K562 (cell line): ENCODE measurements around the gene SMIM41. TPM values are rescaled to one million over a fixed set of nuclear protein-coding genes. Genes with fewer than 3 reads are reported as not detected.

Source experiments
- CHD2 ChIP-seq: IDR thresholded peaks from 2 replicates; pipeline ENCODE4 v1.6.1; 2011; ENCODE audit warnings: low read depth, low read length
- GATA2 ChIP-seq: sonication (generic); formaldehyde crosslinking; IDR thresholded peaks from 2 replicates; pipeline ENCODE4 v1.4.0; 2020; ENCODE audit warnings: mild to moderate bottlenecking, missing genetic modification reagents
- REST ChIP-seq, 2 experiments: fragments of 450-650 bp; formaldehyde crosslinking in 1 of 2; IDR thresholded peaks; 2 replicates each; pipeline versions ENCODE4 v1.4.0 to v1.6.1; 2014 to 2020; ENCODE audit warnings: mild to moderate bottlenecking in 2 of 2, borderline replicate concordance in 1 of 2, low read depth in 1 of 2
- ZBTB2 ChIP-seq: fragments of 450-650 bp; IDR thresholded peaks from 2 replicates; pipeline ENCODE4 v1.6.1; 2016; ENCODE audit warnings: antibody characterized with exemption
- ZFP91 ChIP-seq: sonication (generic); formaldehyde crosslinking; IDR thresholded peaks from 2 replicates; pipeline ENCODE4 v1.8.0; 2022; ENCODE audit warnings: mild to moderate bottlenecking, missing genetic modification reagents
- polyA plus RNA-seq, 8 experiments: library from polyadenylated mRNA; depleted of rRNA in 4 of 8; stranded (reverse) in 5 of 8; unstranded in 3 of 8; fragments of >200 nt; fragmentation: Nextera tagmentation in 2 of 8; fragmentation: Illumina TruSeq in 1 of 8; extraction: Ambion mirVana in 2 of 8; extraction: Trizol in 1 of 8; gene quantifications; 2 replicates each; pipeline versions ENCODE4 v1.2.1 to v1.2.3, GENCODE V29; 2011 to 2014; ENCODE audit warnings: inconsistent platforms in 1 of 8, missing spikeins in 1 of 8
- total RNA-seq, 7 experiments: library from RNA; depleted of rRNA in 6 of 7; stranded (reverse); fragments of >200 nt in 6 of 7; fragmentation: Illumina TruSeq in 2 of 7; extraction: Trizol in 2 of 7; gene quantifications; 2 replicates each; pipeline versions ENCODE4 v1.2.1 to v1.2.3, GENCODE V29; 2011 to 2021; ENCODE audit warnings: low replicate concordance in 1 of 7

Gene SMIM41
- total and polyA plus RNA-seq, 9 of the 15 experiments (the other 6 are each of a cell fraction or from before 2014, with no cell fraction given), result not detected

DNA sequence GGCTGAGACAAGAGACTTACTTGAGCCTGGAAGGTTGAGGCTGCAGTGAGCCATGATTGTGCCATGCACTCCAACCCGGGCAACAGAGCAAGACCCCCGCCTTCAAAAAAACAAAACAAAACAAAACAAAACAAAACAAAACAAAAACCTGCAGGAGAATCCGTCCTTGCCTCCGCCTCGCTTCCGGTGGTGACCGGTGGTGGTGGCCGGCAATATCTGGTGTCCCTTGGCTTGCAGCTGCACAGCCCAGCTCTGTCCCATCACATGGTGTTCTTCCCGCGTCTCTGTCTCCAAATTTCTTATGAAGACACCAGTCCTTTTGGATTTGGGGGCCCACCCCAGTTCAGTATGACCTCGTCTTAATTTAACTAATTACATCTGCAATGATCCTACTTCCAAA lies 10.0 kb downstream of the SMIM41 start (continued):
- no peak for TF ChIP-seq REST (IDR thresholded peaks at IDR 0.05; ENCODE audit: borderline replicate concordance)
- TF ChIP-seq REST (CRISPR knock-in tag; IDR thresholded peaks at IDR 0.05; ENCODE audit: low read depth), result no peak
- TF ChIP-seq ZBTB2, result no peak
- no peak for TF ChIP-seq GATA2 (CRISPR knock-in tag)
- no peak for TF ChIP-seq ZFP91
- TF ChIP-seq CHD2, result no peak
